GM12878 (cell line): ENCODE data around the gene NAV2. TPM values are rescaled to one million over a fixed set of nuclear protein-coding genes. Genes with fewer than 3 reads are reported as not detected.

ENCODE experiments used
- ATAC-seq: fragments of 200-7000 bp; cut with Tn5 transposase; 3 replicates; pipeline ENCODE4 v1.9.1; 2020; ENCODE audit warnings: mild to moderate bottlenecking, moderate library complexity
- BruUV-seq: library from RNA; stranded (reverse); fragments of 400-500 nt; replicated peaks from 2 replicates; lab custom pipeline; 2021; lab: Mats Ljungman, UMichigan
- CTCF ChIA-PET: fragments of 300-600 bp; sonication (Branson Sonifier 250); formaldehyde crosslinking; extraction: SDS; loops from one replicate; lab custom pipeline; 2021; ENCODE audit warnings: inconsistent platforms; lab: Yijun Ruan, JAX
- POLR2A ChIA-PET: fragments of 350-600 bp; formaldehyde crosslinking; extraction: SDS; loops from one replicate; lab custom pipeline; 2021; ENCODE audit warnings: inconsistent platforms; lab: Charles Lee
- RAD21 ChIA-PET: fragments of 300-600 bp; sonication (Branson Sonifier 250); formaldehyde crosslinking; loops from one replicate; lab custom pipeline; 2023; ENCODE audit warnings: antibody characterized with exemption; ENCODE audit not compliant: unreplicated experiment; lab: Charles Lee
- SMC1A ChIA-PET: fragments of 300-600 bp; sonication (Branson Sonifier 250); formaldehyde crosslinking; loops from one replicate; lab custom pipeline; 2023; ENCODE audit not compliant: unreplicated experiment, uncharacterized antibody; lab: Charles Lee
- DNase-seq: peaks from one replicate; pipeline ENCODE4 v3.0.0-alpha.2; 2011; ENCODE audit warnings: low read depth, low spot score
- FAIRE-seq: peaks from 3 replicates; lab custom pipeline; 2011; peaks lifted over from hg19 to GRCh38; lab: Jason Lieb, UNC
- H2AFZ ChIP-seq: 2 replicates; pipeline ENCODE4 v1.6.0; 2011; ENCODE audit warnings: low read depth, low read length, control low read depth; ENCODE audit not compliant: control insufficient read depth
- H3K27ac ChIP-seq: 2 replicates; pipeline ENCODE4 v1.5.1; 2011; ENCODE audit warnings: control low read depth; ENCODE audit not compliant: control insufficient read depth, insufficient read depth
- H3K27me3 ChIP-seq, 2 experiments: replicated peaks in 1 of 2; 2 replicates each; pipeline versions ENCODE4 v1.6.0 to v1.6.1; 2011; ENCODE audit warnings: low read length in 1 of 2; ENCODE audit not compliant: control insufficient read depth in 2 of 2, insufficient read depth in 2 of 2
- H3K36me3 ChIP-seq, 2 experiments: 2 replicates each; pipeline ENCODE4 v1.5.1; 2011; ENCODE audit warnings: low read length in 1 of 2; ENCODE audit not compliant: control insufficient read depth in 2 of 2, insufficient read depth in 2 of 2
- H3K4me1 ChIP-seq: 2 replicates; pipeline ENCODE4 v1.6.1; 2011; ENCODE audit warnings: mild to moderate bottlenecking, low read length, moderate library complexity, mixed read lengths; ENCODE audit not compliant: control insufficient read depth, insufficient read depth
- H3K4me2 ChIP-seq: 2 replicates; pipeline ENCODE4 v1.6.0; 2011; ENCODE audit warnings: control low read depth; ENCODE audit not compliant: control insufficient read depth, insufficient read depth
- H3K4me3 ChIP-seq: fragments of 200-600 bp; sonication (generic); 2 replicates; pipeline ENCODE4 v1.5.1; 2016
- H3K79me2 ChIP-seq: 2 replicates; pipeline ENCODE4 v1.6.0; 2011; ENCODE audit warnings: low read length; ENCODE audit not compliant: control insufficient read depth, insufficient read depth
- H3K9ac ChIP-seq: 2 replicates; pipeline ENCODE4 v1.8.0; 2011; ENCODE audit warnings: low read length, control low read depth, mixed read lengths; ENCODE audit not compliant: control insufficient read depth, insufficient read depth
- H3K9me3 ChIP-seq: replicated peaks from 3 replicates; pipeline ENCODE4 v1.5.1; 2011; ENCODE audit warnings: mild to moderate bottlenecking, low read length; ENCODE audit not compliant: control insufficient read depth, insufficient read depth
- H4K20me1 ChIP-seq: 2 replicates; pipeline ENCODE4 v1.6.0; 2011; ENCODE audit not compliant: control insufficient read depth, insufficient read depth
- BCL3 ChIP-seq: IDR thresholded peaks from 2 replicates; pipeline ENCODE4 v1.6.1; 2011; ENCODE audit warnings: borderline replicate concordance, low read depth, mild to moderate bottlenecking, moderate library complexity, low read length; ENCODE audit not compliant: insufficient read depth, poor library complexity, severe bottlenecking
- BCLAF1 ChIP-seq: fragments of 450-650 bp; IDR thresholded peaks from 2 replicates; pipeline ENCODE4 v1.6.1; 2017; ENCODE audit warnings: antibody characterized with exemption, mild to moderate bottlenecking, moderate library complexity
- GATAD2B ChIP-seq: fragments of 450-650 bp; conservative IDR thresholded peaks from 2 replicates; pipeline ENCODE4 v1.6.1; 2017; ENCODE audit warnings: low read depth, mild to moderate bottlenecking, moderate library complexity
- ZBTB33 ChIP-seq: fragments of 450-650 bp; IDR thresholded peaks from 2 replicates; pipeline ENCODE4 v1.6.1; 2017; ENCODE audit warnings: mild to moderate bottlenecking
- ZNF217 ChIP-seq: fragments of 450-650 bp; IDR thresholded peaks from 2 replicates; pipeline ENCODE4 v1.6.1; 2017; ENCODE audit warnings: antibody characterized with exemption, mild to moderate bottlenecking
- WGBS: methylation state at CpG from one replicate; pipeline ENCODE4 v1.1.6; 2016; ENCODE audit warnings: low lambda C conversion rate; ENCODE audit not compliant: insufficient replicate concordance, insufficient coverage; ENCODE audit errors: missing lambda C conversion rate; 5-methylcytosine and 5-hydroxymethylcytosine counted together
- in situ Hi-C: fragments of 300-500 bp; cut with MboI; formaldehyde crosslinking; loops from 9 replicates; pipeline ENCODE4 v1.14.3; 2018; ENCODE audit warnings: mixed read lengths
- intact Hi-C: fragments of 100-400 bp; cut with micrococcal nuclease; formaldehyde crosslinking; loops from one replicate; pipeline ENCODE4 v1.14.2; 2022; ENCODE audit not compliant: unreplicated experiment
- polyA plus RNA-seq, 11 experiments: library from polyadenylated mRNA; depleted of rRNA in 4 of 11; unstranded in 6 of 11; stranded (reverse) in 5 of 11; fragments of >200 nt; fragmentation: Nextera tagmentation in 4 of 11; fragmentation: Illumina TruSeq in 1 of 11; extraction: Ambion mirVana in 4 of 11; extraction: Trizol in 1 of 11; gene quantifications; 1 replicate in 1 of 11; 2 replicates in 10 of 11; pipeline versions ENCODE4 v1.2.1 to v1.2.3, GENCODE V29; 2011 to 2016; ENCODE audit warnings: inconsistent platforms in 2 of 11, missing spikeins in 2 of 11, low read depth in 1 of 11
- total RNA-seq, 4 experiments: library from RNA; depleted of rRNA in 3 of 4; stranded (reverse); fragments of >200 nt in 3 of 4; fragmentation: Illumina TruSeq in 1 of 4; extraction: Trizol in 1 of 4; gene quantifications; 2 replicates each; pipeline versions ENCODE4 v1.2.1 to v1.2.3, GENCODE V29; 2013 to 2021

The NAV2 gene
- total and polyA plus RNA-seq, 10 of the 15 experiments (the other 5 are each of a cell fraction or from before 2014, with no cell fraction given): 0.35 to 6.1 (median 1.1) TPM

GRCh38 chr11:19832901-19833300 lies 120.3 kb downstream of the NAV2 start:
- ATAC-seq (no peak), FAIRE-seq (no peak), DNase-seq (no peak)
- no peak overlapping the region for H3K27ac ChIP-seq
- no peak overlapping the region for H3K9ac ChIP-seq
- no peaks in the 10 kb centered on the region for H3K79me2 ChIP-seq
- no peaks in the 10 kb centered on the region; the same call in 1 of the 3 replicates for H3K9me3 ChIP-seq
- intact Hi-C loops: no loop called here
- SMC1A ChIA-PET: no interaction called here
- no peaks in the 10 kb centered on the region for H3K36me3 ChIP-seq
- BruUV-seq: no TSS peak
- peaks cover 6% of the 10 kb centered on the region; the same call in 1 of the 2 replicates for H3K4me1 ChIP-seq
- no peaks in the 10 kb centered on the region for H4K20me1 ChIP-seq
- RAD21 ChIA-PET: no interaction called here
- H3K4me3 ChIP-seq: no peak overlapping the region
- H3K27me3 ChIP-seq: no peaks in the 10 kb centered on the region
- 24% methylated on average over 3 of the region's 3 CpGs for WGBS
- POLR2A ChIA-PET: no interaction called here
- no peak for TF ChIP-seq BCL3
- no peak for TF ChIP-seq ZNF217
- TF ChIP-seq BCLAF1: no peak
- no peak for TF ChIP-seq ZBTB33
- no peak for TF ChIP-seq GATAD2B
- TF ChIP-seq, all 136 proteins: peak for 0
- in situ Hi-C loops: no loop called here
- Histone ChIP-seq H2AFZ (no peak overlapping the region), H3K4me2 (no peak overlapping the region)
- CTCF ChIA-PET: no interaction called here
